Left lung (tissue), 10 donors: ENCODE data around the gene MACO1. TPM values are rescaled to one million over a fixed set of nuclear protein-coding genes. Genes with fewer than 3 reads are reported as not detected.

Source experiments
- ATAC-seq: fragments of 200-7000 bp; cut with Tn5 transposase; one replicate; pipeline ENCODE4 v1.9.1; 2020; ENCODE audit warnings: moderate library complexity
- DNase-seq, 4 donors: peaks; one replicate each; pipeline ENCODE4 v3.0.0-alpha.2; 2013 to 2020
- H3K27ac ChIP-seq, 2 donors: fragments of 200-600 bp; sonication (generic) in 1 of 2; one replicate each; pipeline versions ENCODE4 v1.5.0 to v1.8.0; 2020 to 2021
- H3K27me3 ChIP-seq, 2 donors: fragments of 200-600 bp; sonication (generic) in 1 of 2; one replicate each; pipeline versions ENCODE4 v1.5.0 to v1.8.0; 2020 to 2021
- H3K36me3 ChIP-seq, 2 donors: fragments of 200-600 bp; sonication (generic) in 1 of 2; one replicate each; pipeline versions ENCODE4 v1.5.0 to v1.8.0; 2020 to 2021
- H3K4me1 ChIP-seq, 2 donors: fragments of 200-600 bp; one replicate each; pipeline ENCODE4 v1.8.0; 2021
- H3K4me3 ChIP-seq, 2 donors: fragments of 200-600 bp; sonication (generic) in 1 of 2; one replicate each; pipeline versions ENCODE4 v1.5.0 to v1.8.0; 2020 to 2021; ENCODE audit warnings: mild to moderate bottlenecking in 1 of 2
- H3K9me3 ChIP-seq, 2 donors: fragments of 200-600 bp; sonication (generic) in 1 of 2; one replicate each; pipeline versions ENCODE4 v1.5.0 to v1.8.0; 2020 to 2021
- intact Hi-C, 2 donors: fragments of 100-400 bp; cut with DNase I; formaldehyde crosslinking; loops; one replicate each; pipeline versions ENCODE4 v1.11.2 to v1.14.2; 2022
- polyA plus RNA-seq, 6 donors: library from polyadenylated mRNA; unstranded; fragments of 120-200 nt; gene quantifications; one replicate each; pipeline ENCODE4 v1.2.1, GENCODE V29; 2013; ENCODE audit not compliant: insufficient read length in 6 of 6
- total RNA-seq, 2 donors: library from RNA; stranded (reverse); fragmentation: NEBNext Ultra II Directional; extraction: Animal tissue kit (Norgen Biotek cat#: 25700); gene quantifications; one replicate each; pipeline ENCODE4 v1.2.1, GENCODE V29; 2021
- TF ChIP-seq, protein P1 (sequence below), 2 donors: fragments of 200-600 bp; sonication (generic) in 1 of 2; IDR thresholded peaks; one replicate each; pipeline versions ENCODE4 v1.5.0 to v1.8.0; 2021; ENCODE audit warnings: antibody characterized with exemption in 2 of 2
- donor health status: DM: no; HTN: yes; CAD: no.
- donor health status: DM: no; HTN: no; CAD: no.

MACO1 gene
- total and polyA plus RNA-seq, 8 donors: 18.8 to 26.7 (median 25.6) TPM

DNA sequence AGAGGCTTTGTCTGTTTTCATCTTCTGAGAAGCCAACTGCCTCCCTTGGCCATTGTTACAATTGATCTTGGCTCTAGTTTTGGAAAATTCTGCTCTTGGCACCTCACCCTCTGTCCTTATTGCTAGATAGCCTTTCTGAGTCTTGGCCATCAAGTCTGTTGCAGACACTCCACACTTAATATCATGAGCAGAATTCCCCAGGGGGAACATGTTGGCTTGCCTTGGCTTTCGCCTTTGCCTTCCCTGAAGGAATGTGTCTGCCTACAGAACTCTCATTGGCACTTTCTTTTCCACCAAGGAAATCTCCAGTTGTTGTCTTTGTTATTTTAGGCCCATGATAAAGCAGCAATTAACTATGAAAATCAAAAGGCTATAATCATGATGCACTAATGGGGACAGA is 70.0 kb downstream of the MACO1 start:
- peaks cover 0 to 3% of the 10 kb centered on the region in 2 donors for H3K4me1 ChIP-seq
- H3K9me3 ChIP-seq: no peaks in the 10 kb centered on the region
- ATAC-seq: no peak
- no peak overlapping the region for H3K27ac ChIP-seq
- intact Hi-C loops: no loop called here
- no peak overlapping the region for H3K4me3 ChIP-seq
- TF ChIP-seq, protein P1, sequence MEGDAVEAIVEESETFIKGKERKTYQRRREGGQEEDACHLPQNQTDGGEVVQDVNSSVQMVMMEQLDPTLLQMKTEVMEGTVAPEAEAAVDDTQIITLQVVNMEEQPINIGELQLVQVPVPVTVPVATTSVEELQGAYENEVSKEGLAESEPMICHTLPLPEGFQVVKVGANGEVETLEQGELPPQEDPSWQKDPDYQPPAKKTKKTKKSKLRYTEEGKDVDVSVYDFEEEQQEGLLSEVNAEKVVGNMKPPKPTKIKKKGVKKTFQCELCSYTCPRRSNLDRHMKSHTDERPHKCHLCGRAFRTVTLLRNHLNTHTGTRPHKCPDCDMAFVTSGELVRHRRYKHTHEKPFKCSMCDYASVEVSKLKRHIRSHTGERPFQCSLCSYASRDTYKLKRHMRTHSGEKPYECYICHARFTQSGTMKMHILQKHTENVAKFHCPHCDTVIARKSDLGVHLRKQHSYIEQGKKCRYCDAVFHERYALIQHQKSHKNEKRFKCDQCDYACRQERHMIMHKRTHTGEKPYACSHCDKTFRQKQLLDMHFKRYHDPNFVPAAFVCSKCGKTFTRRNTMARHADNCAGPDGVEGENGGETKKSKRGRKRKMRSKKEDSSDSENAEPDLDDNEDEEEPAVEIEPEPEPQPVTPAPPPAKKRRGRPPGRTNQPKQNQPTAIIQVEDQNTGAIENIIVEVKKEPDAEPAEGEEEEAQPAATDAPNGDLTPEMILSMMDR (IDR thresholded peaks at IDR 0.05): no peak
- DNase-seq: no peak
- H3K36me3 ChIP-seq: peaks cover 0 to 42% of the 10 kb centered on the region in 2 donors
- no peaks in the 10 kb centered on the region for H3K27me3 ChIP-seq

DNA sequence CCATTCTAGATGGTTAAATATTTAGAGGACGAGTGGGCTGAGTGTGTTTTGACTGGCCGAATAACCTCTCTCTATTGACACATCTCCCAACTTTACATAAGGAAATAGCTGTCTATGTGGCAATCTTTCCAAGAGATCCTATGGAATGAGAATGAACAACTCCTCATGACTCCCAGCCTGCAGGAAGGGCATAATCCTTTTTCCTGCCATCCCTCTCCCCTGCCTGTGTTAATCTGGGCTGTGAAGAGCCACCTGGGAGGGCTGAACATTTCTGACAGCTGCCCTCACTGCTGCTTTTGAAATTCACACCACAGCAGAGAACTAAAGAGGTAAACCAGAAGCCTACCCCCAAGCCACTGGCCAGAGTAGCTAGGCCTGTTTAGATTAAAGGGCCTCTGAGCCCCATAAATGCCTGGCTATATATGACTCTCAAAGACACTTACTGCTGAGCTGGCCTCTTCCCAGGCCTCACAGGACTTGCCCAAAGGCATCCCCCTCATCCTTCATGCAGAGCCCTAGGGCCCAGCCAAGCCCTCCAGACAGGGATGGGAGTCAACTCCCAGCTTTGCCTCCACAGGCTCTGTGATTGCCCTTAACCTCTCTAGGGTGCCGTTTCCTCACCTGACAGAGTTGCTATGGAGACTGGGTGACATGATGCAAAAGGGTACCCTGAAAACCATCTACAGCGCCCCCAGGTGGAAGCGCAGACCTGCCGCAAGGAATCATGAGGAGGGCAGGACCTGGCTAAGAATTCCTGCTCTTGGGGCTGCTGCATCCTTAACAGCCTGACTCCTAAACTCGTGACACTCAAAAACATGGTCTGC is 70.8 kb downstream of the MACO1 start:
- H3K9me3 ChIP-seq: no peaks in the 10 kb centered on the region

DNA sequence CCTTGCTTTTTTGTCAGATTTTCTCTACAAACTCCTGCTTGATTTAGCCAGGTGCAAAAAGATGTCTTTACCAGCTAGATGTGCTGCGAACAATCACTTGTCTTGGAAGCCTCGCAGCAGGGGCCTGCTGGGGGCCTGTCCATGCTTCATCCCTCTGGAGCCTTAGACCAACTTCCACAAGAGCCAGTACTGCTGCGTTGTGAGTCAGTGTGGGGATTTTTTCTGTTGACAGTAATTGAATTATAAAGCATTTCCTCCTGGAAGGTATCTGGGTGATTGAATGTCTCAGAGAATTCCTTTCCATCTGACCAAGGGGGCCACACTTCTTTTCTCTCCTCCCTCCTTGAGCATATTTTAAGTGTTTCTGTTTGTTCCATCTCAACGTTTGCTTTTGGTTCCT is 72.3 kb downstream of the MACO1 start:
- H3K27me3 ChIP-seq: no peaks in the 10 kb centered on the region
- intact Hi-C loops: no loop called here
- no peaks in the 10 kb centered on the region for H3K9me3 ChIP-seq
- ATAC-seq (no peak), DNase-seq (no peak)
- peaks cover 0 to 22% of the 10 kb centered on the region in 2 donors for H3K36me3 ChIP-seq
- TF ChIP-seq, protein P1 (IDR thresholded peaks at IDR 0.05): no peak
- H3K4me1 ChIP-seq: peaks cover 3 to 5% of the 10 kb centered on the region in 2 donors
- no peak overlapping the region for H3K27ac ChIP-seq
- H3K4me3 ChIP-seq: no peak overlapping the region

More for the DNA sequence above, 70.8 kb downstream of the MACO1 start:
- TF ChIP-seq, protein P1 (IDR thresholded peaks at IDR 0.05): no peak
- intact Hi-C loops: no loop called here
- no peak overlapping the region for H3K4me3 ChIP-seq
- peaks cover 3 to 5% of the 10 kb centered on the region in 2 donors for H3K4me1 ChIP-seq
- DNase-seq: peak in 1 of 4 donors; percentile 24
- no peak overlapping the region for H3K27ac ChIP-seq
- peaks cover 0 to 35% of the 10 kb centered on the region in 2 donors for H3K36me3 ChIP-seq
- ATAC-seq: peak; percentile 27
- no peaks in the 10 kb centered on the region for H3K27me3 ChIP-seq

DNA sequence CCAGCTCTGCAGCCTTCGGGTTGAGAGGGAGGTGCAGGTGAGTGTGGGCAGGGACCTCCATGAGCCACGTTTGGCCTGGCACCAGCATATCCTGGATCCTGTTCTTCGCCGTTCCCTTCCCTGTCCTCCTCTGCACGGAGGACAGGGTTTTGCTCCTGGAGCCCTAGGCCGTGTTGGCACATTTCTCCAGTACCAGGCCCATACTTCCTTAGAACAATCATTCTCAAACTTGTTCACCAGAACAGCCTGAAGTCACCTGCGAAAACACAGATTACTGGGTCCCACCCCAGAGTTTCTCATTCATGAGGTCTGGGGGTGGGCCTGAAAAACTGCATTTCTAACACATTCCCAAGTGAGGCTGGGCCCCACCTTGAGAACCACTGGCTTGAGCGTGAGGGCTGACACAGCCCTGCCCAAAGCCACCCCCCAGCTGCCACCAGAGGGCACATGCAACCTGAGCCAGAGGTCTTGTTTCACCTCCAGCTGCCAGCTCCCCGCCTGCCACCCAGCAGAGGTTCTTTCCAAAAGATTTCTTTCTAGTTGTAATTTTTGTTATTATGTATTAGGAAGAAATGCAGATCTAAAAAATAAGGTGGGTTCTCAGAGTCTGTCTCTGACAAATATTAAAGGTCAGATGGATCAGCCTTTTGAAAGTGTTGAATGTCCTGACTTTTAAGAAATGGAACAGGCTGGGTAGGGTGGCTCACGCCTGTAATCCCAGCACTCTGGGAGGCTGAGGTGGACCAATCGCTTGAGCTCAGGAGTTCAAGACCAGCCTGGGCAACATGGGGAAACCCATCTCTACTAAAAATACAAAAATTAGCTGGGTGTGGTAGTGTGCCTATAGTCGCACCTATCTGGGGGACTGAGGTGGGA is 73.1 kb downstream of the MACO1 start:
- H3K9me3 ChIP-seq: no peaks in the 10 kb centered on the region
- no peaks in the 10 kb centered on the region for H3K27me3 ChIP-seq
- no peak overlapping the region for H3K4me3 ChIP-seq
- DNase-seq (peak in 2 of 4 donors; percentile 62 to 63), ATAC-seq (peak; percentile 91)
- peaks cover 0 to 13% of the 10 kb centered on the region in 2 donors for H3K36me3 ChIP-seq
- intact Hi-C loops: no loop called here
- no peak overlapping the region for H3K27ac ChIP-seq
- H3K4me1 ChIP-seq: peaks cover 3 to 5% of the 10 kb centered on the region in 2 donors
- TF ChIP-seq, protein P1 (IDR thresholded peaks at IDR 0.05): peak; percentile 45 to 46
